Measurements from ENCODE around the gene PRSS21.

DNA sequence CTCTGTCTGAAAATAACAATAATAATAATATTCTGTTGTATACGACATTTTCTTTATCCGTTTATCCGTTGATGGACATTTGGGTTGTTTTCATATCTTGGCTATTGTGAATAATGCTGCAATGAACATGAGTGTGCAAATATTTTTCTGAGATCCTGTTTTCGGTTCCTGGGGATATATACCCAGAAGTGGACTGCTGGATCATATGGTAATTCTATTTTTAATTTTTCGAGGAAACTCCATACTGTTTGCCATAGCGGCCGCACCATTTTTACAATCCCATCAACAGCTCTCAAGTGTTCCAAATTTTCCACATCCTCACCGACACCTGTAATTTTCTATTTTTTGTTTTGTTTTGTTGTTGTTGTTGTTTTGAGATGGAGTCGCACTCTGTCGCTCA, 24.1 kb upstream of the PRSS21 start:
- TF ChIP-seq, protein P1, sequence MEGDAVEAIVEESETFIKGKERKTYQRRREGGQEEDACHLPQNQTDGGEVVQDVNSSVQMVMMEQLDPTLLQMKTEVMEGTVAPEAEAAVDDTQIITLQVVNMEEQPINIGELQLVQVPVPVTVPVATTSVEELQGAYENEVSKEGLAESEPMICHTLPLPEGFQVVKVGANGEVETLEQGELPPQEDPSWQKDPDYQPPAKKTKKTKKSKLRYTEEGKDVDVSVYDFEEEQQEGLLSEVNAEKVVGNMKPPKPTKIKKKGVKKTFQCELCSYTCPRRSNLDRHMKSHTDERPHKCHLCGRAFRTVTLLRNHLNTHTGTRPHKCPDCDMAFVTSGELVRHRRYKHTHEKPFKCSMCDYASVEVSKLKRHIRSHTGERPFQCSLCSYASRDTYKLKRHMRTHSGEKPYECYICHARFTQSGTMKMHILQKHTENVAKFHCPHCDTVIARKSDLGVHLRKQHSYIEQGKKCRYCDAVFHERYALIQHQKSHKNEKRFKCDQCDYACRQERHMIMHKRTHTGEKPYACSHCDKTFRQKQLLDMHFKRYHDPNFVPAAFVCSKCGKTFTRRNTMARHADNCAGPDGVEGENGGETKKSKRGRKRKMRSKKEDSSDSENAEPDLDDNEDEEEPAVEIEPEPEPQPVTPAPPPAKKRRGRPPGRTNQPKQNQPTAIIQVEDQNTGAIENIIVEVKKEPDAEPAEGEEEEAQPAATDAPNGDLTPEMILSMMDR (IDR thresholded peaks at IDR 0.05): no peak
- TF ChIP-seq POLR2A (IDR thresholded peaks at IDR 0.05): no peak

Measured in tibial nerve (tissue), 3 donors.